HEK293 (cell line): ENCODE measurements around the gene LPP.
A peak's percentile ranks its signal among the peaks of the same experiment; 100 is the strongest.

Experiments
- CTCF ChIA-PET: fragments of 350-600 bp; formaldehyde crosslinking; extraction: SDS; loops from one replicate; lab custom pipeline; 2021; ENCODE audit warnings: antibody characterized with exemption; lab: Yijun Ruan, JAX
- POLR2A ChIA-PET: fragments of 300-600 bp; formaldehyde crosslinking; extraction: SDS; loops from one replicate; lab custom pipeline; 2020; ENCODE audit warnings: antibody characterized with exemption, inconsistent platforms; lab: Yijun Ruan, JAX
- H3K27ac ChIP-seq: fragments of 200-500 bp; sonication (Bioruptor generic); 2 replicates; pipeline ENCODE4 v1.5.1; 2014; ENCODE audit warnings: low read depth, low read length, control low read depth, inconsistent platforms; ENCODE audit errors: extremely low read depth
- H3K36me3 ChIP-seq, 2 experiments: fragments of 200-500 bp in 1 of 2; sonication (Bioruptor generic) in 1 of 2; 1 replicate in 1 of 2; 2 replicates in 1 of 2; pipeline ENCODE4 v1.5.1; 2014 to 2017; ENCODE audit warnings: inconsistent platforms in 2 of 2, low read length in 2 of 2; ENCODE audit not compliant: control insufficient read depth in 2 of 2, insufficient read depth in 1 of 2
- H3K4me1 ChIP-seq: fragments of 200-500 bp; sonication (Bioruptor generic); 2 replicates; pipeline ENCODE4 v1.5.1; 2014; ENCODE audit warnings: mild to moderate bottlenecking, low read length, inconsistent platforms; ENCODE audit not compliant: control insufficient read depth, insufficient read depth
- H3K4me3 ChIP-seq: 2 replicates; pipeline ENCODE4 v1.5.1; 2011; ENCODE audit warnings: low read depth, mild to moderate bottlenecking, control low read depth, low read length, moderate library complexity
- H3K9me3 ChIP-seq: fragments of 200-500 bp; sonication (Bioruptor generic); 2 replicates; pipeline ENCODE4 v1.5.1; 2014; ENCODE audit warnings: low read depth, low read length, inconsistent platforms; ENCODE audit not compliant: control insufficient read depth, insufficient read depth
- BCL11B ChIP-seq: fragments of 450-650 bp; formaldehyde crosslinking; IDR thresholded peaks from 2 replicates; pipeline ENCODE4 v1.5.1; 2016; ENCODE audit warnings: low read depth, missing biosample characterization, missing genetic modification characterization
- HOXD13 ChIP-seq: sonication (generic); formaldehyde crosslinking; IDR thresholded peaks from 2 replicates; pipeline ENCODE4 v1.8.0; 2022; ENCODE audit warnings: missing genetic modification reagents, borderline replicate concordance
- MYNN ChIP-seq: fragments of 450-650 bp; formaldehyde crosslinking; IDR thresholded peaks from 2 replicates; pipeline ENCODE4 v1.5.1; 2016; ENCODE audit warnings: missing biosample characterization, missing genetic modification characterization, borderline replicate concordance
- SCRT2 ChIP-seq: fragments of 450-650 bp; formaldehyde crosslinking; IDR thresholded peaks from 2 replicates; pipeline ENCODE4 v1.5.1; 2016; ENCODE audit warnings: missing biosample characterization, missing genetic modification characterization
- ZBTB1 ChIP-seq: fragments of 450-650 bp; formaldehyde crosslinking; IDR thresholded peaks from 2 replicates; pipeline ENCODE4 v1.5.1; 2016; ENCODE audit warnings: missing biosample characterization, missing genetic modification characterization
- ZFHX2 ChIP-seq: fragments of 450-650 bp; formaldehyde crosslinking; conservative IDR thresholded peaks from 2 replicates; pipeline ENCODE4 v1.5.1; 2016; ENCODE audit warnings: missing biosample characterization, missing genetic modification characterization
- ZFP41 ChIP-seq: fragments of 450-650 bp; formaldehyde crosslinking; IDR thresholded peaks from 2 replicates; pipeline ENCODE4 v1.5.1; 2016; ENCODE audit warnings: missing biosample characterization, missing genetic modification characterization, borderline replicate concordance
- ZNF10 ChIP-seq: fragments of 450-650 bp; formaldehyde crosslinking; IDR thresholded peaks from 2 replicates; pipeline ENCODE4 v1.5.1; 2017; ENCODE audit warnings: missing biosample characterization, missing genetic modification characterization
- ZNF114 ChIP-seq: fragments of 450-650 bp; formaldehyde crosslinking; IDR thresholded peaks from 2 replicates; pipeline ENCODE4 v1.5.0; 2017; ENCODE audit warnings: missing biosample characterization, missing genetic modification characterization
- ZNF157 ChIP-seq: fragments of 450-650 bp; formaldehyde crosslinking; IDR thresholded peaks from 2 replicates; pipeline ENCODE4 v1.5.1; 2016; ENCODE audit warnings: missing biosample characterization, missing genetic modification characterization
- ZNF37A ChIP-seq: fragments of 450-650 bp; IDR thresholded peaks from 2 replicates; pipeline ENCODE4 v1.5.1; 2018; ENCODE audit warnings: missing biosample characterization, missing genetic modification characterization
- ZNF510 ChIP-seq: fragments of 450-650 bp; formaldehyde crosslinking; IDR thresholded peaks from 2 replicates; pipeline ENCODE4 v1.5.1; 2018; ENCODE audit warnings: mild to moderate bottlenecking, missing genetic modification characterization, missing biosample characterization; ENCODE audit not compliant: insufficient replicate concordance
- ZNF530 ChIP-seq: fragments of 450-650 bp; formaldehyde crosslinking; IDR thresholded peaks from 2 replicates; pipeline ENCODE4 v1.5.1; 2016; ENCODE audit warnings: low read depth, missing biosample characterization, missing genetic modification characterization
- ZNF623 ChIP-seq: fragments of 450-650 bp; formaldehyde crosslinking; IDR thresholded peaks from 2 replicates; pipeline ENCODE4 v1.5.1; 2016; ENCODE audit warnings: missing biosample characterization, missing genetic modification characterization
- ZNF624 ChIP-seq: fragments of 450-650 bp; formaldehyde crosslinking; IDR thresholded peaks from 2 replicates; pipeline ENCODE4 v1.5.1; 2017; ENCODE audit warnings: missing biosample characterization, missing genetic modification characterization
- ZNF626 ChIP-seq: fragments of 450-650 bp; sonication (Bioruptor Pico); formaldehyde crosslinking; IDR thresholded peaks from 2 replicates; pipeline ENCODE4 v1.5.1; 2018; ENCODE audit warnings: missing biosample characterization, missing genetic modification characterization, inconsistent platforms
- ZNF629 ChIP-seq: fragments of 450-650 bp; formaldehyde crosslinking; IDR thresholded peaks from 2 replicates; pipeline ENCODE4 v1.5.1; 2017; ENCODE audit warnings: missing biosample characterization, missing genetic modification characterization
- ZNF660 ChIP-seq: fragments of 450-650 bp; IDR thresholded peaks from 2 replicates; pipeline ENCODE4 v1.5.1; 2018; ENCODE audit warnings: missing biosample characterization, mild to moderate bottlenecking, missing genetic modification characterization
- ZSCAN23 ChIP-seq: fragments of 450-650 bp; formaldehyde crosslinking; IDR thresholded peaks from 2 replicates; pipeline ENCODE4 v1.5.1; 2016; ENCODE audit warnings: missing biosample characterization, missing genetic modification characterization
- TF ChIP-seq, protein P1 (sequence below): fragments of 450-650 bp; formaldehyde crosslinking; IDR thresholded peaks from 2 replicates; pipeline ENCODE4 v1.5.1; 2016; ENCODE audit warnings: missing biosample characterization, missing genetic modification characterization

LPP gene

DNA sequence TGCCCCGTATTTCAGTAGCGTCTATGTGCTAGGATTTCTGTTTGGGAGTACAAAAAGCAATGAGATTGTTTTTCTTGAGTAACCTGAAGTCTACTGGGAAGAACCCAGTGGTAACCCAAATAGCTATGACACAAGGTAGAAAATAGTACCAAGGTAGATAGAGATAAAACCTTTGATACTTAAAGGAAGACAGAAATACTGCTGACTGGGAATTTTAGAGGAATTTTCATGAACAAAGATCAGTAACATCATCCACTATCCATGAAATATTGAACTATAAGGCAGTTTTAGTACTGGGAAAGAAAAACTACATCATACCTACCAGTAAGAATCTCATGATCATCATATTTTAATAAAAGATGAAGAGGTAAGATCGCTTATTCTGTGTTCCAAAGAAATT lies 489.8 kb downstream of the LPP start (continued):
- no peak for TF ChIP-seq ZNF114 (tag by site-specific recombination)
- TF ChIP-seq ZNF10 (tag by site-specific recombination) = no peak

DNA sequence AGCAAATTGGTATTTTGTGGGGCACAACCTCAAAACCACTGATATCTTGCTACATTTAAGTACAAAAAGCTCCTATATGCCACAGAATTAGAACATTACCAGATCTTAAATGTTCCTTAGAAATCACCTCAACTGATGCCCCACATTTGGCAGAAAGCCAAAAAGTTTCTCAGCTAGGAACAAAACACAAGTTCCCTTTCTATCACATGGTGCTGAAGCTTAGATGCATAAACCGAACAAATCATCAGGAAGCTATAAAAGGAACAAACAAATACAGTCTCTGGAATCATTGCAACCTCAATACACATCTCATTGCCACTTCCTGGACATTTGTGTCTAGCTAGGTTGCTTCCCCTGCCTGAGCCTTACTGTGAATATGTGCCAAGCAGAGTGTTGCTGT lies 492.6 kb downstream of the LPP start:
- CTCF ChIA-PET = no interaction called here
- POLR2A ChIA-PET = no interaction called here
- Histone ChIP-seq H3K4me3 (no peak overlapping the region), H3K4me1 (peaks cover 2% of the 10 kb centered on the region; the same call in 1 of the 2 replicates), H3K36me3 (no peaks in the 10 kb centered on the region), H3K27ac (no peak overlapping the region), H3K9me3 (no peaks in the 10 kb centered on the region)
- no peak for TF ChIP-seq SCRT2
- TF ChIP-seq ZNF660 (tag by site-specific recombination) = peak; percentile 61; the same call in 1 of the 2 replicates

DNA sequence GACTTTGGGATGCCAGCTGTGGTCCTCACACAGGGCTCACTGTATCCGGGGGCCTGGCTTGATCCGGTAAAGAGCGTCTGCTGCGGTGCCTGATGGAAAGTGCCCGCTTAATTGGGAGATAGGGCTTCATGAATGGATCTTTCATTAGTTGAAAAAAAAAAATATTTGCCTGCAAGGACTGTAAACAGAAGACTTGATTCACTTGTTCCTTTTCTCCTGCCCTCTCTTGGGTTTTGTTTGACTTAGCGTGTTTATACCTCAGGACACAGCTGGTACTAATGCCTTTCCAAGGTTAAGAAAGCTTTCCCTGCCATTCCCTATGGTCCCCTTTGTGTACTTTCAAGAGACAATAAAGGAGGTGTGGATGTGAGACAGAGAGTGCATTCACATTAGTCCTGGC lies 493.3 kb downstream of the LPP start:
- H3K27ac ChIP-seq = no peak overlapping the region
- H3K4me3 ChIP-seq = no peak overlapping the region
- TF ChIP-seq ZNF624 (tag by site-specific recombination) = no peak
- H3K36me3 ChIP-seq = no peaks in the 10 kb centered on the region
- ChIA-PET CTCF (no interaction called here), POLR2A (no interaction called here)
- no peaks in the 10 kb centered on the region for H3K9me3 ChIP-seq
- peaks cover 2% of the 10 kb centered on the region; the same call in 1 of the 2 replicates for H3K4me1 ChIP-seq

DNA sequence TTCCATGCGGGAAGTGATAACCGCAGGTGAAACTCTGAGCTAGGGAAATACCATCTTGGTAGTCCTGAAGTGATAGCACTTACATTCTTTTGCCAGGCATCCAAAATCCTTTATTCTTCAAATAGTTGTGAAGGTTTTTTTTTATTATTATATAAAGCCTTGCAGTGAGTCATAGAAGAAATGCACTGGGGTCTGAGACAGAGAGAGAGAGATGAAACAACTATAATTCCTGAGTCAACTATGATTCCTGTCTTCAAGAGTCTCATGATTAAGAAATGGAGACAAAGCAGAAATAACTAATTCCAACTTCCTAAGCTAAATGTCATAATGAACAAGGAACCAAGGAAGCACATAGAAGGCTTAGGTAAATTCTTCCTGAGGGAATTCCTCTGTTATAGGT lies 495.6 kb downstream of the LPP start:
- Histone ChIP-seq H3K4me3 (no peak overlapping the region), H3K9me3 (no peaks in the 10 kb centered on the region), H3K27ac (no peak overlapping the region), H3K36me3 (no peaks in the 10 kb centered on the region), H3K4me1 (peaks cover 2% of the 10 kb centered on the region; the same call in 1 of the 2 replicates)
- TF ChIP-seq, protein P1, sequence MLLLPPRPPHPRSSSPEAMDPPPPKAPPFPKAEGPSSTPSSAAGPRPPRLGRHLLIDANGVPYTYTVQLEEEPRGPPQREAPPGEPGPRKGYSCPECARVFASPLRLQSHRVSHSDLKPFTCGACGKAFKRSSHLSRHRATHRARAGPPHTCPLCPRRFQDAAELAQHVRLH (tag by site-specific recombination) = no peak
- TF ChIP-seq ZNF626 (tag by site-specific recombination) (no peak), ZFHX2 (no peak), ZNF510 (tag by site-specific recombination) (no peak), ZSCAN23 (no peak), ZNF623 (tag by site-specific recombination) (no peak), ZNF157 (no peak), MYNN (tag by site-specific recombination) (no peak), ZFP41 (tag by site-specific recombination) (no peak), ZNF37A (tag by site-specific recombination) (no peak), HOXD13 (CRISPR knock-in tag) (no peak), BCL11B (tag by site-specific recombination) (no peak), ZNF530 (tag by site-specific recombination) (no peak), ZBTB1 (tag by site-specific recombination) (no peak), ZNF629 (tag by site-specific recombination) (no peak)
- POLR2A ChIA-PET = no interaction called here
- CTCF ChIA-PET = interaction anchor here (0.6 kb wide), 1 partner anchor 511 kb away, joined by 3 read pairs; no protein-coding TSS in a partner anchor
